HEK293T (cell line): ENCODE results near the gene RAPGEF3.

Experiments
- CTCF ChIA-PET: fragments of 350-600 bp; formaldehyde crosslinking; extraction: SDS; loops from one replicate; lab custom pipeline; 2021; ENCODE audit warnings: antibody characterized with exemption, inconsistent platforms; lab: Yijun Ruan, JAX
- POLR2A ChIA-PET: fragments of 350-600 bp; formaldehyde crosslinking; extraction: SDS; loops from one replicate; lab custom pipeline; 2020; ENCODE audit warnings: antibody characterized with exemption, inconsistent platforms; lab: Yijun Ruan, JAX
- DNase-seq: peaks from one replicate; pipeline ENCODE4 v3.0.0; 2012; ENCODE audit warnings: mixed read lengths; ENCODE audit errors: extremely low spot score
- ARNT ChIP-seq: fragments of 450-650 bp; IDR thresholded peaks from 2 replicates; pipeline ENCODE4 v1.6.1; 2017; ENCODE audit warnings: mild to moderate bottlenecking
- BHLHE40 ChIP-seq: fragments of 450-650 bp; IDR thresholded peaks from 2 replicates; pipeline ENCODE4 v1.6.1; 2016; ENCODE audit warnings: mild to moderate bottlenecking, moderate library complexity, borderline replicate concordance
- CTBP1 ChIP-seq: fragments of 450-650 bp; IDR thresholded peaks from 2 replicates; pipeline ENCODE4 v1.6.1; 2016; ENCODE audit warnings: borderline replicate concordance
- ELF4 ChIP-seq: fragments of 450-650 bp; IDR thresholded peaks from 2 replicates; pipeline ENCODE4 v1.6.1; 2017; ENCODE audit warnings: antibody characterized with exemption
- FOXA1 ChIP-seq: fragments of 450-650 bp; IDR thresholded peaks from 2 replicates; pipeline ENCODE4 v1.6.1; 2016; ENCODE audit warnings: mild to moderate bottlenecking
- FOXK2 ChIP-seq: fragments of 450-650 bp; IDR thresholded peaks from 2 replicates; pipeline ENCODE4 v1.6.1; 2016; ENCODE audit warnings: mild to moderate bottlenecking
- FOXM1 ChIP-seq: fragments of 450-650 bp; IDR thresholded peaks from 2 replicates; pipeline ENCODE4 v1.6.1; 2017; ENCODE audit warnings: mild to moderate bottlenecking, borderline replicate concordance
- HDGF ChIP-seq: fragments of 450-650 bp; IDR thresholded peaks from 2 replicates; pipeline ENCODE4 v1.6.1; 2017; ENCODE audit warnings: antibody characterized with exemption, borderline replicate concordance
- L3MBTL2 ChIP-seq: fragments of 450-650 bp; conservative IDR thresholded peaks from 2 replicates; pipeline ENCODE4 v1.6.1; 2016; ENCODE audit warnings: mild to moderate bottlenecking
- LEF1 ChIP-seq: fragments of 450-650 bp; IDR thresholded peaks from 2 replicates; pipeline ENCODE4 v1.6.1; 2017; ENCODE audit warnings: mild to moderate bottlenecking, borderline replicate concordance
- NFRKB ChIP-seq: fragments of 450-650 bp; IDR thresholded peaks from 2 replicates; pipeline ENCODE4 v1.6.1; 2016; ENCODE audit warnings: mild to moderate bottlenecking, moderate library complexity
- SP1 ChIP-seq: fragments of 450-650 bp; IDR thresholded peaks from 2 replicates; pipeline ENCODE4 v1.6.1; 2017
- SUZ12 ChIP-seq: fragments of 450-650 bp; IDR thresholded peaks from 2 replicates; pipeline ENCODE4 v1.6.1; 2016; ENCODE audit warnings: mild to moderate bottlenecking
- TARDBP ChIP-seq: fragments of 450-650 bp; IDR thresholded peaks from 2 replicates; pipeline ENCODE4 v1.6.1; 2016
- ZNF384 ChIP-seq: fragments of 450-650 bp; IDR thresholded peaks from 2 replicates; pipeline ENCODE4 v1.6.1; 2016
- TF ChIP-seq, protein P1 (sequence below): fragments of 450-650 bp; IDR thresholded peaks from 2 replicates; pipeline ENCODE4 v1.6.1; 2016

RAPGEF3 gene

DNA sequence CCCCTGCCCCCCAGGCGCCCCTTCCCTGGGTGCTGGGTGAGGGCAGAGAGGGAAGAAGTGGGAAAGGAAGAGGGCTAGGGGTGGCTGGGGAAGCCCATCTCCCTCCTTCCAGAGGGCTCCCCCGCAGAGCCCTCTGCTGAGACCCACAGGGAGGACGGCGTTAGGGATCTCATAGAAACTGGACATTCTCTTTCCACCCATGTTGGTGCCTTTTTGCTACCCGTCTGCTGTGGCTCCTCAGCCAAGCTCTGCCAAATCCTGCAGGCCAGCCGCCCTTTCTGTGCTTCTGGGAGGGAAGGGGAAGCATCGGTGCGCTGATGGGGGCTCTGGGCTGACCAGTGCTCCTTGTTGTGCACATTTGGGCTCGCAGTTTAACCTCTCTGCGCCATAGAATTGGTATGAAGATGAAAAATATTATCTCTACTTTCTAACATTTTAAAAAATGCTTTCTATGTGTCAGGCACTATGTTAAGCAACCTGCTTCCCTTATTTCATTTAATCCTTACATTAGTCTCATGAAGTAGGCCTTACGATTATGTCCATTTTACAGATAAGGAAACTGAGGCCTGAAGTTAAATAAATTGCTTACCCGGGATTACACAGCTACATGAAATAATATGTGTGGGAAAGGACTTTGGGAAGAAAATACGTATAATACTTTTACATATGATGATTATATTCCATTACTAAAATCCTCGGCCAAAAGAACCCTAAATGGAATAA lies 15.3 kb upstream of the RAPGEF3 start:
- ChIA-PET CTCF (interaction anchor here (1.1 to 5.2 kb wide), 2 partner anchors 31 to 64 kb away, joined by 3 to 40 read pairs; no protein-coding TSS in a partner anchor), POLR2A (interaction anchor here (1.1 to 1.8 kb wide), 3 partner anchors 8 to 64 kb away, joined by 3 to 8 read pairs (median 4); no protein-coding TSS in a partner anchor)
- TF ChIP-seq L3MBTL2 = no peak
- no peak for TF ChIP-seq TARDBP
- TF ChIP-seq NFRKB = no peak
- TF ChIP-seq FOXA1 = no peak
- TF ChIP-seq HDGF = no peak
- no peak for TF ChIP-seq SP1
- TF ChIP-seq FOXM1 = no peak
- TF ChIP-seq LEF1 = no peak
- no peak for TF ChIP-seq ELF4
- no peak for TF ChIP-seq FOXK2
- TF ChIP-seq CTBP1 = no peak
- TF ChIP-seq BHLHE40 = no peak
- TF ChIP-seq, protein P1, sequence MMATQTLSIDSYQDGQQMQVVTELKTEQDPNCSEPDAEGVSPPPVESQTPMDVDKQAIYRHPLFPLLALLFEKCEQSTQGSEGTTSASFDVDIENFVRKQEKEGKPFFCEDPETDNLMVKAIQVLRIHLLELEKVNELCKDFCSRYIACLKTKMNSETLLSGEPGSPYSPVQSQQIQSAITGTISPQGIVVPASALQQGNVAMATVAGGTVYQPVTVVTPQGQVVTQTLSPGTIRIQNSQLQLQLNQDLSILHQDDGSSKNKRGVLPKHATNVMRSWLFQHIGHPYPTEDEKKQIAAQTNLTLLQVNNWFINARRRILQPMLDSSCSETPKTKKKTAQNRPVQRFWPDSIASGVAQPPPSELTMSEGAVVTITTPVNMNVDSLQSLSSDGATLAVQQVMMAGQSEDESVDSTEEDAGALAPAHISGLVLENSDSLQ = no peak
- TF ChIP-seq ZNF384 = no peak
- no peak for TF ChIP-seq ARNT
- TF ChIP-seq SUZ12 = no peak
- peak; percentile 18 for DNase-seq

DNA sequence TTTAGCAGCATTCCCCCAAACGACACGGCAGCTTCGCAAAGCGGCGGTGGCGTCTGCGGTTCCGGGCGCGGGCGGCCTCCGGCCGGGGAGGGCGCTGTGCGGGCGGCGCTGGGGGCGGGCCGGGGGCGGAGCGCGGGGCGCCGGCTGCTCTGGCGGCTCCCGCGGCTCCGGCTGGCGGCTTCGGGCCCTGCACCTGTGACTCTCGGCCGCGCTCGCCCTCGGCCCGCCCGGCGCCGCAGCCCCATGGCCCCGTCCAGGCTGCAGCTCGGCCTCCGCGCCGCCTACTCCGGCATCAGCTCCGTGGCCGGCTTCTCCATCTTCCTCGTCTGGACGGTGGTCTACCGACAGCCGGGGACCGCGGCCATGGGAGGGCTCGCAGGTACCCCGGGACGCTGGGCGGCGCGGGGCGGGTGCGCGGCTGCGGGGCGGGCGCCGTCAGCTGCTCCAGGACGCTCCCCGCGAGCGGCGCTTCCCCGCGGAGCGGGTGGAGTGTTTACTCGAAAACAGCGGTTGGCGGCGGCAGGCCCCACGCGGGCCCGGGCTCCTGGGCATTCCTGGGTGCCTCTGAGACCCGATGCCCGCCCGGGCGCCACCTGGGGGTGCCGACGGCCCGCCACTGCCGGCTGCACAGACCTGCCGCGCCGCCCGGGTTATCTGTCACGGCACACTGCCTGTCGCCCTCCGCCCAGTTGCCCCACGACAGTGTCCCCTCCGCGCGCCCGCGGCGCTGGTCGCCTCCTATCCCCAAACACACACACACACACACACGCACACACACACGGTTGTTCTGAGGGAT lies 14.6 kb upstream of the RAPGEF3 start, which contains the start of gene SLC48A1:
Gene SLC48A1 (plus strand): TSS at position 177 of the 796 bp plus-strand sequence. CDS start 67 bp downstream, at position 244.
- ChIA-PET POLR2A (interaction anchor here (1.1 to 1.8 kb wide), 5 partner anchors 8 to 67 kb away, joined by 3 to 8 read pairs (median 4); partner anchors contain the start of gene RPAP3), CTCF (interaction anchor here (0.6 to 1.4 kb wide), 4 partner anchors 10 to 29 kb away, joined by 3 to 8 read pairs (median 3); partner anchors contain the start of gene RAPGEF3)
- peak; percentile 95 for DNase-seq
- TF ChIP-seq BHLHE40 (no peak), TARDBP (no peak), FOXM1 (no peak), SP1 (no peak), NFRKB (no peak), LEF1 (no peak)

DNA sequence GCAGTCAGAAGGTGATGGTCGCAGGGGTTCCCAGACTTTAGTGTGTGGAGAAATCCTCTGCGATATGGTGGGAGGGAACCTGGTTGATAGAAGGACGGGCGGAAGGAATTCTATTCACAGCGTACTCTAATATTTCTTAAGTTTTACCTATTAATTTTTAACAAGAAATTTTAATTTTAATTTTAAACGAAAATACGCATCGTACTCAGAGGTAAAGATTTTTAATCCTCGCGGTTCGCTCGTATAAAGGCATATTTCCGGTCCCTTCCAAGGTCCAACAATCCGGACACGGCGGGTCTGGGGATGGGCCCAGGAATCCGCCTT lies 14.0 kb upstream of the RAPGEF3 start:
- POLR2A ChIA-PET = interaction anchor here (1.0 to 1.8 kb wide), 6 partner anchors 9 to 67 kb away, joined by 3 to 8 read pairs (median 4); partner anchors contain the start of gene RPAP3
- CTCF ChIA-PET = interaction anchor here (0.6 to 1.4 kb wide), 4 partner anchors 10 to 29 kb away, joined by 3 to 8 read pairs (median 3); partner anchors contain the start of gene RAPGEF3
- no peak for TF ChIP-seq SP1
- TF ChIP-seq NFRKB = no peak
- TF ChIP-seq ELF4 = no peak
- TF ChIP-seq BHLHE40 = no peak
- TF ChIP-seq FOXM1 = no peak
- TF ChIP-seq, protein P1 = no peak
- no peak for TF ChIP-seq LEF1
- TF ChIP-seq ARNT = no peak
- no peak for TF ChIP-seq FOXA1
- no peak for TF ChIP-seq ZNF384
- no peak for TF ChIP-seq L3MBTL2
- no peak for TF ChIP-seq TARDBP
- TF ChIP-seq SUZ12 = no peak
- no peak for TF ChIP-seq FOXK2
- no peak for TF ChIP-seq HDGF
- TF ChIP-seq CTBP1 = no peak
- no peak for DNase-seq

DNA sequence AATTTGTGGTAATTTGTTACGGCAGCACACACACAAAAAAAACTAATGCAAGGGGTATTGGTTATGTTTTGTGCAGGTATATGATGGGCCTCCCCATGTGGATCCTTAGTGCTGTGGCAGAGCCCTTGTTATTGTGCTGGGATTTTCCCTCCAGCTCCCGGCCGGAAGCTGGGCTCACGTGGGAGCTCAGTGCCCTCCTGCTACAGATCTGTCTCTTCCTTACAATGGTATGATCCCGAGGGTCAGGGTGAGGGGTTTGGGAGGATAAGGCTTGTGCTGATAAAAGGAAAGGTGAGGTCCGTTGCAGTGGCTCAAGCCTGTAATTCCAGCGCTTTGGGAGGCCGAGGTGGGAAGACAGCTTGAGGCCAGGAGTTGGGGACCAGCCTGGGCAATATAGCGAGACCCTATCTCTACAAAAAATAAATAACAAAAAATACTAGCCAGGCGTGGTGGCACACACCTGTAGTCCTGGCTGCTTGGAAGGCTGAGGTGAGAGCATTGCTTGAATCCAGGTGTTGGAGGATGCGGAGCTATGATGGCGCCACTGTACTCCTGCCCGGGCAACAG lies 13.5 kb upstream of the RAPGEF3 start:
- no peak for DNase-seq
- CTCF ChIA-PET = interaction anchor here (0.6 to 1.4 kb wide), 5 partner anchors 9 to 30 kb away, joined by 3 to 8 read pairs (median 3); partner anchors contain the start of gene RAPGEF3
- POLR2A ChIA-PET = interaction anchor here (1.0 to 1.8 kb wide), 5 partner anchors 10 to 66 kb away, joined by 3 to 8 read pairs (median 4); partner anchors contain the start of gene RPAP3
- TF ChIP-seq ELF4 = no peak
- TF ChIP-seq TARDBP = no peak
- TF ChIP-seq BHLHE40 = no peak
- TF ChIP-seq ARNT = no peak
- no peak for TF ChIP-seq L3MBTL2
- no peak for TF ChIP-seq FOXA1
- no peak for TF ChIP-seq FOXM1
- no peak for TF ChIP-seq LEF1

DNA sequence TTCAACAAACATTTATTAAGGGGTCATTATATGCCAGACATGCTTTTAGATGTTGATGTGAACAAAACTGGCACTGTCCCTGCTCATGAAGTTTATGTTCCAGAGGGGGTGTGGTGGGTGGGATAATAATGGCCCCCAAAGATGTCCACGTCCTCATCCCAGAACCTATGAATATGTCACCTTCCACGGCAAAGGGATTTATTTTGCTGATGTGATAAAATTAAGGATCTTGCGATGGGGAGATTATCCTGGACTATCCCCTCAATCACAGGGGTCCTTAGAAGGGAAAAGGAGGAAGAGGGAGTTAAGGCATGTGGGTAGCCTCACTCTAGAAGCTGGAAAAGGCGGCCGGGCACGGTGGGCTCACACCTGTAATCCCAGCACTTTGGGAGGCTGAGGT lies 12.6 kb upstream of the RAPGEF3 start:
- ChIA-PET CTCF (interaction anchor here (0.6 to 6.6 kb wide), 6 partner anchors 8 to 98 kb away, joined by 3 to 85 read pairs (median 10); partner anchors contain the start of gene RAPGEF3), POLR2A (interaction anchor here (2.4 kb wide), 1 partner anchor 13 kb away, joined by 5 read pairs; no protein-coding TSS in a partner anchor)
- TF ChIP-seq SUZ12 (no peak), FOXA1 (no peak), TARDBP (no peak), L3MBTL2 (no peak), FOXM1 (no peak), LEF1 (no peak), NFRKB (no peak), SP1 (no peak), BHLHE40 (no peak), ELF4 (no peak), CTBP1 (no peak), ZNF384 (no peak)
- TF ChIP-seq, protein P1 = no peak
- DNase-seq = no peak
